HUES64 (cell line): ENCODE results near the gene TLR8. TPM values are rescaled to one million over a fixed set of nuclear protein-coding genes. Genes with fewer than 3 reads are reported as not detected.

Experiments
- H3K27ac ChIP-seq: 2 replicates; pipeline ENCODE4 v1.7.0; 2013; ENCODE audit warnings: low read depth, low read length, inconsistent platforms
- H3K27me3 ChIP-seq: 2 replicates; pipeline ENCODE4 v1.6.1; 2013; ENCODE audit warnings: mild to moderate bottlenecking, low read length; ENCODE audit not compliant: insufficient read depth
- H3K36me3 ChIP-seq: 2 replicates; pipeline ENCODE4 v1.6.1; 2013; ENCODE audit warnings: mild to moderate bottlenecking, low read length; ENCODE audit not compliant: insufficient read depth
- H3K4me1 ChIP-seq: 2 replicates; pipeline ENCODE4 v1.6.1; 2013; ENCODE audit warnings: mild to moderate bottlenecking, low read length, moderate library complexity; ENCODE audit not compliant: insufficient read depth
- H3K4me3 ChIP-seq: 2 replicates; pipeline ENCODE4 v1.5.1; 2013; ENCODE audit warnings: mild to moderate bottlenecking, low read length, moderate library complexity
- H3K9ac ChIP-seq: 2 replicates; pipeline ENCODE4 v1.6.1; 2013; ENCODE audit warnings: mild to moderate bottlenecking, low read depth, low read length
- H3K9me3 ChIP-seq: 2 replicates; pipeline ENCODE4 v1.6.1; 2013; ENCODE audit warnings: low read depth, low read length; ENCODE audit not compliant: insufficient read depth
- WGBS: fragments of 150-250, 120-280 bp; methylation state at CpG from one replicate; pipeline ENCODE4 v1.1.7; 2013; ENCODE audit warnings: missing lambda C conversion rate; 5-methylcytosine and 5-hydroxymethylcytosine counted together
- polyA plus RNA-seq, 2 experiments: library from polyadenylated mRNA; stranded (reverse); fragments of 50-300 nt; gene quantifications; one replicate each; pipeline ENCODE4 v1.2.3, GENCODE V29; 2013

TLR8 gene
- not detected for polyA plus RNA-seq (2013, experiment 1 of 2)
- polyA plus RNA-seq (2013, experiment 2 of 2) = not detected

DNA sequence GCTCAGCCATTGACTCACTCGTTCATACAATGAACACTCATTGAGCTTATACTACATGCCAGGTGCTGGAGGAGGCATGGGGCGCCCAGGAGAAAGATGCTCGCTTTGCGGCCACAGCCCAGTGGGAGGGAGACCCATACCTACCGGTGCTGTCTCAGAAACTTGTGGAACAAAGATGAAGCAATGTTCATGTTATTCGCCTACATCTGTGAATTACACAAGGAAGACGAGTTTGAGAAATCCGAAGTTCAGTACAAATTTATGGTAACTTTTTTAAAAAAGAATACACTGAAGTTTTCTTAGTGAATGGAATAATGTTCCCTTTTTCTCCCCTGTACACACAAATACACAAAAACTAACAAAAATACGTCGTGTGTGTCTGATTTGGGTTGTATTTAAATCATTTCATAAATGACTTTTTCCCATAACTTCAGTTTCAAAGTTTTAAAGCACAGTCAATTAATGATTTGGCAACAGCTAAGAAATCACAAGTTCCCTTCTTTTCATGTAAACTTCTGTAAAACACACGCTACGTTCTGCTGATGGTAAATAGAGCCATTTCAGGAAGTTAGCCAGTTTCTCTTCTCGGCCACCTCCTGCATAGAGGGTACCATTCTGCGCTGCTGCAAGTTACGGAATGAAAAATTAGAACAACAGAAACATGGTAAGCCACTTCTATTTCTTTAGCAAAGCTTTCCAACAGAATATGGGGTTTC is at the start of gene TLR8:
TLR8 (plus strand) TSS at position 575 of the 716 bp plus-strand sequence; CDS start at position 662, 87 bp downstream.
- H3K36me3 ChIP-seq = no peaks in the 10 kb centered on the region
- no peaks in the 10 kb centered on the region for H3K9me3 ChIP-seq
- no peaks in the 10 kb centered on the region for H3K4me1 ChIP-seq
- H3K27me3 ChIP-seq = no peaks in the 10 kb centered on the region
- WGBS = 94% methylated on average over 12 of the region's 15 CpGs
- H3K4me3 ChIP-seq = no peak within 1 kb of the TSS
- no peak within 1 kb of the TSS for H3K9ac ChIP-seq
- H3K27ac ChIP-seq = no peak within 1 kb of the TSS

DNA sequence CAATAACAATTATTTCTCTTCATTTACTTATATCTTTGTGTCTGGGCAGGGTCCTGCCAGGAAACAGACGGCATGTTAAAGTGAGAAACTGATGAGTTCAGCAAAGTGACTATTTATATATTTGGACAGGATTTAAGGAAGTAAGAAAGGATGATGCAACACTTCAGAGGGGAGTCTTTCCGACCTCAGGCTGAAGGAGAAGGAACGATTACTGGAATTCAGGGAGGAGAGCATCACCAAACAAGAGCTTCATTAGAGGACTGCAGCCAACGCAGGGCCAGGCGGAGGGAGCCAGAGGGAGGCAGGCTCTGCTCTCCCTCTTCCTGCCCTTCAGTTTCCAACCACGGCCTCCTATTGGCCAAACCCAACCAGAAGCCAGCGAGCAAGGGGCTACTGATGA is 41.1 kb upstream of the TLR8 start:
- H3K9me3 ChIP-seq = no peaks in the 10 kb centered on the region
- H3K27me3 ChIP-seq = no peaks in the 10 kb centered on the region
- no peak overlapping the region for H3K27ac ChIP-seq
- H3K4me1 ChIP-seq = no peaks in the 10 kb centered on the region
- H3K36me3 ChIP-seq = no peaks in the 10 kb centered on the region
- 97% methylated on average over 7 of the region's 7 CpGs for WGBS
- H3K9ac ChIP-seq = no peak overlapping the region
- no peak overlapping the region for H3K4me3 ChIP-seq

- Histone ChIP-seq H3K27me3 (no peaks in the 10 kb centered on the region), H3K36me3 (no peaks in the 10 kb centered on the region), H3K4me3 (no peak within 1 kb of the TSS), H3K4me1 (no peaks in the 10 kb centered on the region; the same call in 1 of the 2 replicates), H3K27ac (no peak within 1 kb of the TSS), H3K9me3 (no peaks in the 10 kb centered on the region), H3K9ac (no peak within 1 kb of the TSS)
- WGBS = 90% methylated on average over 6 of the region's 7 CpGs
Measured at GRCh38 chrX:12866451-12867377, 39.7 kb upstream of the TLR8 start, which contains the start of gene TLR7. Gene TLR7, plus strand, starts transcription at chrX:12867072. Its CDS starts 507 bp downstream, at chrX:12867579.

DNA sequence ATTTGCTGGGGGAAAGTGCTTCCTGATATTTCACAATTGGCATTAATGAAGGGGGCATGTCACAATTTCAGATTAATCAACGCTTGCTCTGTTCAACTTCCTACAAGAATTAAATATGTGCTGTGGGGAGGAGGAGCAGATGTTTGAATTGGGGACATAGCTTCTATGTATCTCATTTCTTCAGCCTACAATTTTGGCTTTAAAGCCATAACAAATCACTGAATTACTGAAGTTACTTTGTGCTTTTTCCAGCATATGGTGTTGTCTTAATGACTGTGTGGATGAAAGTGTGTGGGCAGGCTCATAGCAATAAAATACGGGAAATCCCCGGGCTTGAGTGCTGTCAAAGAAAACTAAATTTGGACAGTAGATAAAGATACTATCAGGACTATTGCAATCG is 38.7 kb upstream of the TLR8 start:
- Histone ChIP-seq H3K9me3 (no peaks in the 10 kb centered on the region), H3K27ac (no peak overlapping the region), H3K4me3 (no peak overlapping the region), H3K9ac (no peak overlapping the region), H3K4me1 (no peaks in the 10 kb centered on the region; the same call in 1 of the 2 replicates), H3K36me3 (no peaks in the 10 kb centered on the region), H3K27me3 (no peaks in the 10 kb centered on the region)
- 100% methylated on average over 3 of the region's 4 CpGs for WGBS

DNA sequence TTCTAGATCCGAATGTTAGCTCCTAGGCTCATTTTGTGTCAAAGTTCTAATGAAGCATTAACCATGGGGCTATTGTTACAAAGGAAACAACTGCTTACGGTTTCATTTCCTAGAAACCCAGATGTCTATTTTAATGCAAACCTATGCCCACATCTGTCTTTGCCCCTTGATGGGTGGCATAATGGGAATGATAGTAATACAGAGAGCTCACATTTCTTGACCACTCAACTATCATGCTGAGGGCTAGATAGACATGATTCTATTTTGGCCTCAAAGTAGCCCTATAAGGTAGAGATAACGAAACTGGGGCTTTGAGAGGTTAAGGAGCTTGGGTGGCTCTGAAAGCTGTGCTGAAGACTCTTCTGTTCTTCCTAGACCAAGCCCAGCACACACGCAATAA is 37.7 kb upstream of the TLR8 start:
- 83% methylated on average over 3 of the region's 4 CpGs for WGBS
- no peaks in the 10 kb centered on the region for H3K9me3 ChIP-seq
- H3K27me3 ChIP-seq = no peaks in the 10 kb centered on the region
- no peaks in the 10 kb centered on the region for H3K36me3 ChIP-seq
- no peak overlapping the region for H3K9ac ChIP-seq
- no peaks in the 10 kb centered on the region; the same call in 1 of the 2 replicates for H3K4me1 ChIP-seq
- H3K27ac ChIP-seq = no peak overlapping the region
- H3K4me3 ChIP-seq = no peak overlapping the region

- 59% methylated on average over 6 of the region's 6 CpGs for WGBS
- H3K27me3 ChIP-seq = no peaks in the 10 kb centered on the region
- no peaks in the 10 kb centered on the region for H3K9me3 ChIP-seq
- H3K36me3 ChIP-seq = no peaks in the 10 kb centered on the region
- H3K4me1 ChIP-seq = no peaks in the 10 kb centered on the region; the same call in 1 of the 2 replicates
- no peak overlapping the region for H3K27ac ChIP-seq
- H3K4me3 ChIP-seq = no peak overlapping the region
- H3K9ac ChIP-seq = no peak overlapping the region
Measured at GRCh38 chrX:12871257-12871656, 35.2 kb upstream of the TLR8 start.

DNA sequence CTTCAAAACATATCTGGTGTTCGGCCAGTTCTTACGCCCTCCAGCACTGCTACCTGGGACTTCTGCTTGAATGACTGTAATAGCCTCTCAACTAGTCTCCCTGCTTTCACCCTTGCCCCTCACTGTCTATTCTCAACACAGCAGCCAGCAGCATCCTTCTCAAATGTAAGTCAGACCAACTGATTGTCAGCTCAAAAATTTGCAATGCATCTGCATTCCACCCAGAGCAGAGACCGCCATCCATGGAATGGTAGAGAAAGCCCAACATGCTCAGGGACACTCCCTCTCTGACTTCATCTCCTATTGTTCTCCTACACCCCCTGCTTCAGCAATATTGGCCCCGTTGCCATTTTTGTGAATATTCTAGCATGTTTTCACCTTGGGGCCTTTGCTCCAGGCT is 33.7 kb upstream of the TLR8 start:
- WGBS = 83% methylated on average over 4 of the region's 4 CpGs
- no peak overlapping the region for H3K27ac ChIP-seq
- no peaks in the 10 kb centered on the region for H3K36me3 ChIP-seq
- no peak overlapping the region for H3K9ac ChIP-seq
- H3K4me1 ChIP-seq = no peaks in the 10 kb centered on the region; the same call in 1 of the 2 replicates
- H3K4me3 ChIP-seq = no peak overlapping the region
- H3K9me3 ChIP-seq = no peaks in the 10 kb centered on the region
- no peaks in the 10 kb centered on the region for H3K27me3 ChIP-seq

DNA sequence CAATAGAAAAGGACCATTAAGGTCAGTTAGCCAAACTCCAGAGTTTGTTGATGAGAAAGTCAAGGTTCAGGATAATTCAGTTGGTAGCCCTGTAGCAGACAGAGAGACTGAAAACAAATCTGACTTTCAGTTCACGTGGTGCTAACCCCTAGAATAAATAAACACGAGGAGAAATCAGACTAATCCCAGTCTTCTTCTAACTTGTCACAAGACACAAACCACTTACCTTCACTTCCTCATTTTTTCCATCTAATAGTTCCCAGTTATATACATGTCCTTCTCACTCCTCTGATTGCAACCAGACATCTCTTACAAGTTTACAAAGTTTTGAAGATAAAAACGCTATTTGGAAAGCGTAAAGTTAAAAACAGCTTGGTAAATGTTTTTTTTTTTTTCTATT is 31.8 kb upstream of the TLR8 start:
- WGBS = 81% methylated on average over 2 of the region's 4 CpGs
- H3K27me3 ChIP-seq = no peaks in the 10 kb centered on the region

DNA sequence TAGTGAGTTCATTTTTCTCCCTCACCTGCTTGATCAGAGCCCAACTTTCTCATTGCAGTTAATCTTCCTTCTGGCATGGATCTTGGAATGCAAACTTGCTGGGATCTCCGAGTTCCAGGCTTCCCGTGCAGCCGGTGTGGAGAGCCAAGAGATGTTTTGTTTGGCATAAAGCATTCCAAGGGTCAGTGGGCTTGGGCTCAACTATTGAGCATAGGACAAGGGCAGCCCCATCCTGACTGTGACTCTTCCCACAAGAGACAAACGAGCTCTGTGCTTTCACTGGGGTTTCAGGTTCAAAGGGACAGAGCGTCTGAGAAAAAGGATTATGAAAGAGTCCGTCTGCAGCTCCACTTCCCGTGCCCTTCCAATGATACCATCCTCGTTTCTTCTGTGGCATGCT is 29.0 kb upstream of the TLR8 start:
- H3K9me3 ChIP-seq = no peaks in the 10 kb centered on the region
- no peak overlapping the region for H3K9ac ChIP-seq
- no peaks in the 10 kb centered on the region for H3K4me1 ChIP-seq
- H3K27ac ChIP-seq = no peak overlapping the region
- no peak overlapping the region for H3K4me3 ChIP-seq
- no peaks in the 10 kb centered on the region for H3K36me3 ChIP-seq
- 90% methylated on average over 8 of the region's 8 CpGs for WGBS
- H3K27me3 ChIP-seq = no peaks in the 10 kb centered on the region

More for the DNA sequence above, 31.8 kb upstream of the TLR8 start:
- H3K4me3 ChIP-seq = no peak overlapping the region
- no peaks in the 10 kb centered on the region; the same call in 1 of the 2 replicates for H3K4me1 ChIP-seq
- no peaks in the 10 kb centered on the region for H3K36me3 ChIP-seq
- H3K9me3 ChIP-seq = no peaks in the 10 kb centered on the region
- H3K27ac ChIP-seq = no peak overlapping the region
- H3K9ac ChIP-seq = no peak overlapping the region

- Histone ChIP-seq H3K4me1 (no peaks in the 10 kb centered on the region), H3K9ac (no peak overlapping the region), H3K27me3 (no peaks in the 10 kb centered on the region), H3K27ac (no peak overlapping the region), H3K4me3 (no peak overlapping the region), H3K9me3 (no peaks in the 10 kb centered on the region), H3K36me3 (no peaks in the 10 kb centered on the region)
- 79% methylated on average over 1 of the region's 1 CpG for WGBS
Measured at GRCh38 chrX:12878536-12878935, 27.9 kb upstream of the TLR8 start.

- Histone ChIP-seq H3K9me3 (no peaks in the 10 kb centered on the region), H3K36me3 (no peaks in the 10 kb centered on the region), H3K4me3 (no peak overlapping the region), H3K9ac (no peak overlapping the region), H3K27me3 (no peaks in the 10 kb centered on the region), H3K4me1 (no peaks in the 10 kb centered on the region), H3K27ac (no peak overlapping the region)
- 93% methylated on average over 2 of the region's 2 CpGs for WGBS
Measured at GRCh38 chrX:12881914-12882313, 24.5 kb upstream of the TLR8 start.
